DMS 273 (cell line): ENCODE measurements around the gene COLGALT1.
A peak's percentile ranks its signal among the peaks of the same experiment; 100 is the strongest.
"Not testable (repeated sequence)": the region's sequence is repeated elsewhere in the genome, so short reads cannot be mapped to it uniquely, and the experiment has no call there.

Source experiments
- DNase-seq: peaks from one replicate; lab custom pipeline; 2025; ENCODE audit not compliant: unreplicated experiment; lab: John Stamatoyannopoulos, UW

The COLGALT1 gene

GRCh38 chr19:17555480-17555928, at the start of gene COLGALT1:
Gene COLGALT1 (plus strand): TSS chr19:17555649. CDS start chr19:17555714, 65 bp downstream.
- peak; percentile 99 for DNase-seq

GRCh38 chr19:17506745-17507144, 48.7 kb upstream of the COLGALT1 start:
- DNase-seq, result no peak

- DNase-seq, result not testable (repeated sequence)
Observed at GRCh38 chr19:17508558-17508933, 46.9 kb upstream of the COLGALT1 start.

GRCh38 chr19:17510220-17510993, 45.0 kb upstream of the COLGALT1 start:
- DNase-seq, result no peak

GRCh38 chr19:17511724-17512573, 43.5 kb upstream of the COLGALT1 start:
- peak; percentile 92 for DNase-seq

- no peak for DNase-seq
Observed at GRCh38 chr19:17512574-17512939, 42.9 kb upstream of the COLGALT1 start.

- no peak for DNase-seq
Observed at GRCh38 chr19:17515408-17516149, 39.9 kb upstream of the COLGALT1 start.

GRCh38 chr19:17517898-17518297, 37.6 kb upstream of the COLGALT1 start:
- no peak for DNase-seq

GRCh38 chr19:17518654-17519053, 36.8 kb upstream of the COLGALT1 start:
- DNase-seq, result not testable (repeated sequence)

GRCh38 chr19:17519967-17520366, 35.5 kb upstream of the COLGALT1 start:
- no peak for DNase-seq

- DNase-seq, result no peak
Observed at GRCh38 chr19:17520865-17521264, 34.6 kb upstream of the COLGALT1 start.

GRCh38 chr19:17522988-17523872, 32.2 kb upstream of the COLGALT1 start:
- no peak for DNase-seq

GRCh38 chr19:17524651-17525050, 30.8 kb upstream of the COLGALT1 start:
- no peak for DNase-seq

- no peak for DNase-seq
Observed at GRCh38 chr19:17525141-17525540, 30.3 kb upstream of the COLGALT1 start.

- DNase-seq, result no peak
Observed at GRCh38 chr19:17526922-17527321, 28.5 kb upstream of the COLGALT1 start.

- no peak for DNase-seq
Observed at GRCh38 chr19:17527326-17527725, 28.1 kb upstream of the COLGALT1 start.

GRCh38 chr19:17528610-17529009, 26.8 kb upstream of the COLGALT1 start:
- DNase-seq, result no peak

GRCh38 chr19:17529239-17530158, 25.9 kb upstream of the COLGALT1 start:
- DNase-seq, result no peak

- DNase-seq, result peak; percentile 62
Observed at GRCh38 chr19:17530586-17530985, 24.9 kb upstream of the COLGALT1 start.
